Neutrophil (primary cell): ENCODE measurements around the gene MPEG1.
A peak's percentile ranks its signal among the peaks of the same experiment; 100 is the strongest.

Experiments
- H3K27ac ChIP-seq: fragments of 200-600 bp; sonication (generic); 2 replicates; pipeline ENCODE4 v1.5.1; 2016; ENCODE audit warnings: mild to moderate bottlenecking, moderate library complexity
- H3K27me3 ChIP-seq: fragments of 200-600 bp; sonication (generic); 2 replicates; pipeline ENCODE4 v1.6.0; 2016; ENCODE audit warnings: mild to moderate bottlenecking
- H3K36me3 ChIP-seq: fragments of 200-600 bp; sonication (generic); 2 replicates; pipeline ENCODE4 v1.5.1; 2017
- H3K4me1 ChIP-seq, 2 experiments: fragments of 200-600 bp in 1 of 2; sonication (generic) in 1 of 2; 1 replicate in 1 of 2; 2 replicates in 1 of 2; pipeline versions ENCODE4 v1.5.1 to v1.6.1; 2013 to 2016; ENCODE audit warnings: low read depth in 1 of 2, low read length in 1 of 2, mild to moderate bottlenecking in 1 of 2, moderate library complexity in 1 of 2; ENCODE audit not compliant: control insufficient read depth in 1 of 2, insufficient read depth in 1 of 2
- H3K4me3 ChIP-seq, 2 experiments: fragments of 200-600 bp in 1 of 2; sonication (generic) in 1 of 2; 1 replicate in 1 of 2; 2 replicates in 1 of 2; pipeline ENCODE4 v1.5.1; 2013 to 2016; ENCODE audit warnings: low read depth in 1 of 2, low read length in 1 of 2, mild to moderate bottlenecking in 1 of 2, moderate library complexity in 1 of 2
- H3K9me3 ChIP-seq: fragments of 200-600 bp; sonication (generic); 2 replicates; pipeline ENCODE4 v1.5.1; 2016
- CTCF ChIP-seq: fragments of 200-600 bp; sonication (generic); IDR thresholded peaks from 2 replicates; pipeline ENCODE4 v1.5.1; 2016; ENCODE audit warnings: antibody characterized with exemption

The MPEG1 gene

GRCh38 chr11:59185386-59185945, 27.3 kb downstream of the MPEG1 start:
- Histone ChIP-seq H3K27ac (no peak overlapping the region), H3K27me3 (no peaks in the 10 kb centered on the region), H3K4me3 (no peak overlapping the region), H3K4me1 (peaks cover 0 to 6% of the 10 kb centered on the region in 2 experiments), H3K9me3 (no peaks in the 10 kb centered on the region), H3K36me3 (peaks cover 67% of the 10 kb centered on the region)
- TF ChIP-seq CTCF: no peak

- no peak for TF ChIP-seq CTCF
- Histone ChIP-seq H3K27ac (no peak overlapping the region), H3K36me3 (peaks cover 61% of the 10 kb centered on the region)
These were observed 27.9 kb downstream of the MPEG1 start for GRCh38 chr11:59184691-59185339.

GRCh38 chr11:59183771-59184170, 29.0 kb downstream of the MPEG1 start:
- Histone ChIP-seq H3K27me3 (no peaks in the 10 kb centered on the region), H3K27ac (no peak overlapping the region), H3K9me3 (no peaks in the 10 kb centered on the region), H3K36me3 (peaks cover 50% of the 10 kb centered on the region), H3K4me3 (no peak overlapping the region), H3K4me1 (peaks cover 0 to 6% of the 10 kb centered on the region in 2 experiments)
- TF ChIP-seq CTCF: no peak

More at GRCh38 chr11:59184691-59185339, 27.9 kb downstream of the MPEG1 start:
- Histone ChIP-seq H3K4me3 (no peak overlapping the region), H3K27me3 (no peaks in the 10 kb centered on the region), H3K4me1 (peaks cover 0 to 6% of the 10 kb centered on the region in 2 experiments), H3K9me3 (no peaks in the 10 kb centered on the region)

GRCh38 chr11:59182457-59183151, 30.1 kb downstream of the MPEG1 start:
- Histone ChIP-seq H3K36me3 (peaks cover 44% of the 10 kb centered on the region), H3K27me3 (no peaks in the 10 kb centered on the region), H3K4me1 (peaks cover 0 to 3% of the 10 kb centered on the region in 2 experiments), H3K9me3 (no peaks in the 10 kb centered on the region), H3K4me3 (no peak overlapping the region), H3K27ac (no peak overlapping the region)
- TF ChIP-seq CTCF: peak; percentile 21

GRCh38 chr11:59181746-59182456, 30.8 kb downstream of the MPEG1 start:
- H3K36me3 ChIP-seq: peaks cover 41% of the 10 kb centered on the region
- H3K9me3 ChIP-seq: no peaks in the 10 kb centered on the region
- no peak overlapping the region for H3K27ac ChIP-seq
- no peak for TF ChIP-seq CTCF
- no peaks in the 10 kb centered on the region for H3K27me3 ChIP-seq
- H3K4me3 ChIP-seq: no peak overlapping the region
- no peaks in the 10 kb centered on the region for H3K4me1 ChIP-seq
